ENCODE measurements around the gene SIM2. TPM values are rescaled to one million over a fixed set of nuclear protein-coding genes. Genes with fewer than 3 reads are reported as not detected.

The SIM2 gene
- total RNA-seq, 3 donors from 2014 or later (not counting 1 experiment from before 2014, with no cell fraction given), result not detected

DNA sequence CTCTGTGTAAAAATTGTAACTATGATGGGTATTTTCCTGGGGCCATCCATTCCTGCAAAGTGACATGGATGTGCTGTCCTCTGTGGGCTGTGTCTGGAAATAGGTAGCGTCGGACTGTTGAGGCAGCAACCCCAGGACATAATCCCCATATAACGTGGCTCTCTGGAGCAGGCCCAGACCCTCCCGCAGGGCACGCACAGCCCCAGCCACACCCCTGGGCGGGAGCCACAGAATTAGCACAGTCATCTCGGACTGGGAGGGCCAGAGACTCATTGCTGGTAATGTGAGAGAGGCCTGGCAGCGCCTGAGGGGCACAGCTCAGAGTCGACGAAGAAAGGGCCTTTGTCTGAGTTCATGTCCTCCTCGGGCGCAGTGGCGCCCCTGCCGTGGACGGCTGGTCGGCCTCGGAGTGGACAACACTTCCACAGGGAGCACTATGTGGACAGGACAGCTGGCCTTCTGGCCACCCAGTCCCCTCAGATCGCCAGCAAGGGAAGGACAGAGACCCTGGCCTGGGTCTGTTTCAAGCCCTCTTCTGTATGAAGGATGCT, 20.1 kb downstream of the SIM2 start:
- H3K36me3 ChIP-seq (ENCODE audit: control insufficient read depth, insufficient read depth, low read length), result no peaks in the 10 kb centered on the region
- no peak overlapping the region for H3K27ac ChIP-seq (ENCODE audit: low read length)
- 88% methylated on average over 18 of the region's 18 CpGs for WGBS (ENCODE audit: insufficient coverage)
- intact Hi-C loops (cut with micrococcal nuclease), result no loop called here
- no peaks in the 10 kb centered on the region for H3K4me1 ChIP-seq (ENCODE audit: control insufficient read depth, insufficient read depth, low read length)
- H3K36me3 Mint-ChIP-seq, result no peaks in the 10 kb centered on the region
- H3K27me3 ChIP-seq (ENCODE audit: control insufficient read depth, insufficient read depth, low read length), result peaks cover 9% of the 10 kb centered on the region
- H3K9me3 Mint-ChIP-seq, result no peaks in the 10 kb centered on the region
- DNase-seq (no peak), ATAC-seq (no peak)
- no peak overlapping the region for H3K4me3 Mint-ChIP-seq
- H3K4me1 Mint-ChIP-seq, result no peaks in the 10 kb centered on the region
- no peak overlapping the region for H3K27ac Mint-ChIP-seq
- no peak overlapping the region for H3K4me3 ChIP-seq (ENCODE audit: low read length)
- peaks cover 38 to 65% of the 10 kb centered on the region in 2 donors for H3K27me3 Mint-ChIP-seq (ENCODE audit: low read depth in 2 of 2)
- no peaks in the 10 kb centered on the region for H3K9me3 ChIP-seq (ENCODE audit: control insufficient read depth, insufficient read depth, low read length)
- TF ChIP-seq, protein P1, sequence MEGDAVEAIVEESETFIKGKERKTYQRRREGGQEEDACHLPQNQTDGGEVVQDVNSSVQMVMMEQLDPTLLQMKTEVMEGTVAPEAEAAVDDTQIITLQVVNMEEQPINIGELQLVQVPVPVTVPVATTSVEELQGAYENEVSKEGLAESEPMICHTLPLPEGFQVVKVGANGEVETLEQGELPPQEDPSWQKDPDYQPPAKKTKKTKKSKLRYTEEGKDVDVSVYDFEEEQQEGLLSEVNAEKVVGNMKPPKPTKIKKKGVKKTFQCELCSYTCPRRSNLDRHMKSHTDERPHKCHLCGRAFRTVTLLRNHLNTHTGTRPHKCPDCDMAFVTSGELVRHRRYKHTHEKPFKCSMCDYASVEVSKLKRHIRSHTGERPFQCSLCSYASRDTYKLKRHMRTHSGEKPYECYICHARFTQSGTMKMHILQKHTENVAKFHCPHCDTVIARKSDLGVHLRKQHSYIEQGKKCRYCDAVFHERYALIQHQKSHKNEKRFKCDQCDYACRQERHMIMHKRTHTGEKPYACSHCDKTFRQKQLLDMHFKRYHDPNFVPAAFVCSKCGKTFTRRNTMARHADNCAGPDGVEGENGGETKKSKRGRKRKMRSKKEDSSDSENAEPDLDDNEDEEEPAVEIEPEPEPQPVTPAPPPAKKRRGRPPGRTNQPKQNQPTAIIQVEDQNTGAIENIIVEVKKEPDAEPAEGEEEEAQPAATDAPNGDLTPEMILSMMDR (IDR thresholded peaks at IDR 0.05), result no peak

DNA sequence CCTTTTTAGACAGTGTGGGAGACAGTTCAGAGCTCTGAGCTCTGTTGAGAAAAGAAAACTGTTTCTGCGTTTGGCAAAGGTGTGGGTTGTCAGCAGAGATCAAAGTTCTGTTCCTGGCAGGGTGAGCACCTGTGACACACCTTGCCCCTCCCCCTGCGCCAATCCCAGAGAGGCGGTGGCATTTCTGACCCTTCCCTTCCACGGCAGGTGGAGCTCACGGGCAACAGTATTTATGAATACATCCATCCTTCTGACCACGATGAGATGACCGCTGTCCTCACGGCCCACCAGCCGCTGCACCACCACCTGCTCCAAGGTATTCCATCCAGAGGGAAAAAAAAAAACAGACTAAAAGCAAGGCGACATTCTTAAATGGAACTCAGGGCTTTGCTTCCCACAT, 20.7 kb downstream of the SIM2 start:
- ATAC-seq (no peak), DNase-seq (no peak)
- WGBS (ENCODE audit: insufficient coverage), result 96% methylated on average over 9 of the region's 10 CpGs
- peaks cover 4% of the 10 kb centered on the region for H3K27me3 ChIP-seq (ENCODE audit: control insufficient read depth, insufficient read depth, low read length)
- Mint-ChIP-seq H3K4me1 (no peaks in the 10 kb centered on the region), H3K36me3 (no peaks in the 10 kb centered on the region), H3K27ac (no peak overlapping the region), H3K9me3 (no peaks in the 10 kb centered on the region), H3K4me3 (no peak overlapping the region), H3K27me3 (ENCODE audit: low read depth in 2 of 2) (peaks cover 35 to 63% of the 10 kb centered on the region in 2 donors)
- no peaks in the 10 kb centered on the region for H3K36me3 ChIP-seq (ENCODE audit: control insufficient read depth, insufficient read depth, low read length)
- H3K9me3 ChIP-seq (ENCODE audit: control insufficient read depth, insufficient read depth, low read length), result no peaks in the 10 kb centered on the region
- H3K4me3 ChIP-seq (ENCODE audit: low read length), result no peak overlapping the region
- TF ChIP-seq, protein P1 (IDR thresholded peaks at IDR 0.05), result no peak
- no peaks in the 10 kb centered on the region for H3K4me1 ChIP-seq (ENCODE audit: control insufficient read depth, insufficient read depth, low read length)
- no peak overlapping the region for H3K27ac ChIP-seq (ENCODE audit: low read length)
- intact Hi-C loops (cut with micrococcal nuclease), result no loop called here

DNA sequence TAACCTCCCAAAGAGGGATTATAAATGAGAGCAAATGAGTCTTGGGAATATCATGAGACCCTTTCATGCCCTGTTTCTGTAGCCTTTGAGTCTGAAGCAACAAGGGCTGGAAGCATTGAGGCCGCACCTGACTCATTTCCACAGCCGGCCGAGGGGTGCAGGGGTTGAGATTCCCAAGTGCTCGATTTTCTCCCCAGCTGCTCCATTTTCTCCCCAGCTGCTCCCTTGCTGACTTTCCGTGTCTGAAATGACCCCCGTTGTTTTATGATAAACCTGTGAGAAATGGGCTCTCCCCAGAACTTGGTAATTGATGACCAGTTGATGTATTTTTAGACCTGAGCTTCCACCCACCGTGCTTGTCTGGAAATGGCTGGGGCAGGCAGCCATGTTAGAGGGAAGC, 22.9 kb downstream of the SIM2 start:
- H3K36me3 ChIP-seq (ENCODE audit: control insufficient read depth, insufficient read depth, low read length), result no peaks in the 10 kb centered on the region
- DNase-seq (no peak), ATAC-seq (no peak)
- Mint-ChIP-seq H3K4me1 (no peaks in the 10 kb centered on the region), H3K27ac (no peak overlapping the region), H3K4me3 (no peak overlapping the region), H3K27me3 (ENCODE audit: low read depth in 2 of 2) (peaks cover 19 to 48% of the 10 kb centered on the region in 2 donors), H3K9me3 (no peaks in the 10 kb centered on the region), H3K36me3 (no peaks in the 10 kb centered on the region)
- TF ChIP-seq, protein P1 (IDR thresholded peaks at IDR 0.05), result no peak
- no peaks in the 10 kb centered on the region for H3K9me3 ChIP-seq (ENCODE audit: control insufficient read depth, insufficient read depth, low read length)
- intact Hi-C loops (cut with micrococcal nuclease), result no loop called here
- H3K27ac ChIP-seq (ENCODE audit: low read length), result no peak overlapping the region
- H3K27me3 ChIP-seq (ENCODE audit: control insufficient read depth, insufficient read depth, low read length), result peaks cover 2% of the 10 kb centered on the region
- no peaks in the 10 kb centered on the region for H3K4me1 ChIP-seq (ENCODE audit: control insufficient read depth, insufficient read depth, low read length)
- no peak overlapping the region for H3K4me3 ChIP-seq (ENCODE audit: low read length)
- 92% methylated on average over 7 of the region's 7 CpGs for WGBS (ENCODE audit: insufficient coverage)
